GM21576 (cell line): ENCODE results near the gene RMDN2.
A peak's percentile ranks its signal among the peaks of the same experiment; 100 is the strongest.
"Not testable (repeated sequence)": the region's sequence is repeated elsewhere in the genome, so short reads cannot be mapped to it uniquely, and the experiment has no call there.

ENCODE experiments used
- ATAC-seq: cut with Tn5 transposase; IDR thresholded peaks from one replicate; pipeline ENCODE4 v1.9.1; 2021; ENCODE audit warnings: mild to moderate bottlenecking, moderate library complexity; ENCODE audit not compliant: unreplicated experiment

RMDN2 gene

DNA sequence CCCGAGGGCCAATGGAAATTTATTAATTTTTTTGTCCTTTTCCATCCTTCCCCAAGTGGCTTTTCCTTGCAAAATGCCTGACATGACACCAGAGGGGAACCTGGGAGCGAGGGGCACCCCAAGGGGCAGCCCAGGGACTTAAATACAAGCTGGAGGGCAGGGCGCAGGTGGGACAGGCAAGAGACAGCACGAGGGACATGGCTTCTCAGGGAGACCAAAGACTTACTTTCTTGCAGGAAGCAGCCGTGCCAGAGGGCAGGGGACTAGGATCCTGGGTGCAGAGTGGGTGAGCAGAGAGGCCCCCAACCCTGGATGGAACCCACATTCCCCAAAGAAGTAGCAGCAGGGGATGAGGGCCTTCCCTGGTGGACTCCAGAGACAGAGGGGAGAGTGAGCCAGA is 5.3 kb downstream of the RMDN2 start:
- ATAC-seq: not testable (repeated sequence)

DNA sequence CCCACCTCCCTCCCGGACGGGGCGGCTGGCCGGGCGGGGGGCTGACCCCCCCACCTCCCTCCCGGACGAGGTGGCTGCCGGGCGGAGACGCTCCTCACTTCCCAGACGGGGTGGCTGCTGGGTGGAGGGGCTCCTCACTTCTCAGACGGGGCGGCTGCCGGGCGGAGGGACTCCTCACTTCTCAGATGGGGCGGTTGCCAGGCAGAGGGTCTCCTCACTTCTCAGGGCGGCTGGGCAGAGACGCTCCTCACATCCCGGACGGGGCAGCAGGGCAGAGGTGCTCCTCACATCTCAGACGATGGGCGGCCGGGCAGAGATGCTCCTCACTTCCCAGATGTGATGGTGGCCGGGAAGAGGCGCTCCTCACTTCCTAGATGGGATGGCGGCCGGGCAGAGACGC is 7.8 kb downstream of the RMDN2 start:
- not testable (repeated sequence) for ATAC-seq

- peak; percentile 86 for ATAC-seq
Observed at GRCh38 chr2:37934591-37935513, 9.8 kb downstream of the RMDN2 start.

DNA sequence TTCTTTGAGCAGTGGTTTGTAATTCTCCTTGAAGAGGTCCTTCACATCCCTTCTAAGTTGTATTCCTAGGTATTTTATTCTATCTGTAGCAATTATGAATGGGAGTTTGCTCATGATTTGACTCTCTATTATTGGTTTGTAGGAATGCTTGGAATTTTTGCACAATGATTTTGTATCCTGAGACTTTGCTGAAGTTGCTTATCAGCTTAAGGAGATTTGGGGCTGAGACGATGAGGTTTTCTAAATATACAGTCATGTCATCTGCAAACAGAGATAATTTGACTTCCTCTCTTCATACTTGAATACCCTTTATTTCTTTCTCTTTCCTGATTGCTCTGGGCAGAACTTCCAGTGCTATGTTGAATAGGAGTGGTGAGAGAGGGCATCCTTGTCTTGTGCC is 12.5 kb downstream of the RMDN2 start:
- ATAC-seq: not testable (repeated sequence)

- not testable (repeated sequence) for ATAC-seq
Observed at GRCh38 chr2:37941267-37941666, 16.2 kb downstream of the RMDN2 start.

GRCh38 chr2:37944268-37944667 is 19.2 kb downstream of the RMDN2 start:
- ATAC-seq: no peak

GRCh38 chr2:37947306-37947705 is 22.2 kb downstream of the RMDN2 start:
- ATAC-seq: no peak

DNA sequence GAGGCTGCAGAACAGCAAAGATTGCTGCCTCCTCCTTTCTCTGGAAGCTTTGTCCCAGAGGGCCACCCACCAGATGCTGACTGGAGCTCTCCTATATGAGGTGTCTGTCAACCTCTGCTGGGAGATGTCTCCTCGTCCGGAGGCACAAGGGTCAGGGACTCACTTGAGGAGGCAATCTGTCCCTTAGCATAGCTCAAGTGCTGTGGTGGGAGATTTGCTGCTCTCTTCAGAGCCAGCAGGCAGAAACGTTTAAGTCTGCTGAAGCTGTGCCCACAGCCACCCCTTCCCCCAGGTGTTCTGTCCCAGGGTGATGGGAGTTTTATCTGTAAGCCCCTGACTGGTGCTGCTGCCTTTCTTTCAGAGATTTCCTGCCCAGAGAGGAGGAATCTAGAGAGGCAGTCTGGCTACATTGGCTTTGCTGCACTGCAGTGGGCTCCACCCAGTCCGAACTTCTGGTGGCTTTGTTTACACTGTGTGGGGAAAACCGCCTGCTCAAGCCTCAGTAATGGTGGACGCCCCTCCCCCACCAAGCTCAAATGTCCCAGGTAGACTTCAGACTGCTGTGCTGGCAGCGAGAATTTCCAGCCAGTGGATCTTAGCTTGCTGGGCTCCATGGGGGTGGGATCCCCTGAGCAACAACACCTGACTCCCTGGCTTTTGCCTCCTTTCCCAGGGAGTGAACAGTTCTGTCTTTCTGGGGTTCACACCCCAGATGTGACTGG is 37.1 kb downstream of the RMDN2 start:
- ATAC-seq: not testable (repeated sequence)

DNA sequence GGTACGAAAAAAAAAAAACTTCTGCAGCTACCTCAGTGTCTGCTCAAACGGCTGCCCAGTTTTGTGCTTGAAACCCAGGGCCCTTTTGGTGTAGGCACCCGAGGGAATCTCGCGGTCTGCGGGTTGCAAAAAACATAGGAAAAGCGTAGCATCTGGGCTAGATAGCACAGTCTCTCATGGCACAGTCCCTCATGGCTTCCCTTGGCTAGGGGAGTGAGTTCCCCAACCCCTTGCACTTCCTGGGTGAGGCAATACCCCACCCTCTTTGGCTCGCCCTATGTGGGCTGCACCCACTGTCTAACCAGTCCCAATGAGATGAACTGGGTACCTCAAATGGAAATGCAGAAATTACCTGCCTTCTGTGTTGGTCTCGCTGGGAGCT is 37.6 kb downstream of the RMDN2 start:
- ATAC-seq: not testable (repeated sequence)

DNA sequence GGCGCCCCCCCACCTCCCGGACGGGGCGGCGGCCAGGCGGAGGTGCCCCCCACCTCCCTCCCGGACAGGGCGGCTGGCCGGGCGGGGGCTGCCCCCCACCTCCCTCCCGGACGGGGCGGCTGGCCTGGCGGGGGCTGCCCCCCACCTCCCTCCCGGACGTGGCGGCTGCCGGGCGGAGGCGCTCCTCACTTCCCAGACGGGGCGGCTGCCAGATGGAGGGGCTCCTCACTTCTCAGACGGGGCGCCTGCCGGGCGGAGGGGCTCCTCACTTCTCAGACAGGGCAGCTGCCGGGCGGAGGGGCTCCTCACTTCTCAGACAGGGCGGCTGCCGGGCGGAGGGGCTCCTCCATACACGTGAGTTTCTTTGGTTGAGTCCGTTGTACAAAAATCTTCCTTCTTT is 38.8 kb downstream of the RMDN2 start:
- ATAC-seq: not testable (repeated sequence)

DNA sequence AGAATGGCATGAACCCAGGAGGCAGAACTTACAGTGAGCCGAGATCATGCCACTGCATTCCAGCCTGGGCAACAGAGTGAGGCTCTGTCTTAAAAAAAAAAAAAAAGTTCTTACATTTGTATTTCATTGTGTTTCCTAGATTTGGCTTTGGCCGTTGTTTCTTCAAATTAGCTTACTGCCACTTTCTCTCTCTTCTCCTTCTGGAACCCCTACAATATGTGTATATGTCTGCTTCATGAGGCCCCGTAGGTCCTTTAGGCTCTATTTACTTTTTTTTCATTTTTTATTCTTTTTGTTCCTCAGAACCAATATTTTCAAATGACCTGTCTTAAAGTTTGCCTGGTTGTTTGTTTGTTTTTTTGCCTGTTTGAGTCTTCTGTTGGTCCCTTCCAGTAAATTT is 41.2 kb downstream of the RMDN2 start:
- ATAC-seq: no peak

DNA sequence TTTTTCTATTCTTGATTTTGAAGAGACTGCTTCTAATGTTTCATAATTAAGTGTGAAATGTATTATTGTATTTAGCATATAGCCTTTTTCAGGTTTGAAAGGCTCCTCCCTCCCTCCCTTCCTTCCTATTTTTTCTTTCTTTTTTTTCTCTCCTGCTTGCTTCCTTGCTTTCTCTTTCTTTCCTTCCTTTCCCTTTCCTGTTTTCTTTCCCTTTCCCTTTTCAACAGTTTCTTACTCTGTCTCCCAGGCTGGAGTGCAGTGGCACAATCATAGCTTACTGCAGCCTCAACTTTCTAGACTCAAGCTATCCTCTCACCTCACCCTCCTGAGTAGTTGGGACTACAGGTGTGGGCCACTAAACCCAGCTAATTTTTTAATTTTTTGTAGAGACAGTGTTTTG is 44.6 kb downstream of the RMDN2 start:
- no peak for ATAC-seq

DNA sequence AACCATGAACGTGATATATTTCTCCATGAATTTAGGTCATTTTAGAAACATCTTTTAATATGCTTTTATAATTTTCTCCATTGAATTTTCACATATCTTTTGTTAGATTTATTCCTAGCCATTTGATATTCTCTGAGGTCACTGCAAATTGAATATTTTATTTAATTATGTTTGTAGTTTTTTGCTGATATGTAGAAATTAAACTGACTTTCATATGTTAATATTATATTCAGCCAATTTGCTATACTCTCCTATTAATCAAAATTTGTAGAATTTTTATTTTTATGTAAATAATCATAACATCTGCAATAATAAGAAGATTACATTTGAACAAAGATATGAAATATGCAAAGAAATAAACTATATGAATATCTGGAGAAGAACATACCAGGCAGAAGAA is 46.9 kb downstream of the RMDN2 start:
- no peak for ATAC-seq

- no peak for ATAC-seq
Observed at GRCh38 chr2:37973615-37974353, 48.7 kb downstream of the RMDN2 start.

GRCh38 chr2:37975808-37976207 is 50.7 kb downstream of the RMDN2 start:
- no peak for ATAC-seq

GRCh38 chr2:37976411-37976810 is 51.3 kb downstream of the RMDN2 start:
- no peak for ATAC-seq

DNA sequence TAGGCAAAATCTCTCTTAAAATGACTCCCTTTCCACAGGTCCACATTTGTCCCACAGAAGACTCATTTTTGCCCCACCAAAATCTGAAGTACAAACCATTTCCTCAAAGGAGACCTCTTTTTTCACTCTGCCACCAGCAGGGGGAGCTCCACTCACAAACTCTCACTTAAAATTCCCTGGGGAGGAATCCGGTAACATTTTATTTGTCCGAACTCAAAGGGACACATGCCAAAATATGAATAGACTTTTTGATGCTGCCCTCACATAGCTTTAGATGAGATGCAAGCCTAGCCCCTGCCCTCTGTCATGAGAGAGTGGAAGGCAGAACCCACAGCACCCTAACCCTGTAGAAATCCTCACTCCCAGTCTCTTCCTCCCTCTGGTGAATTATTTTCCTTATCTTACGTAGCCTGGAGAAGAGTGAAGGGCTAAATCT is 57.1 kb downstream of the RMDN2 start:
- no peak for ATAC-seq

DNA sequence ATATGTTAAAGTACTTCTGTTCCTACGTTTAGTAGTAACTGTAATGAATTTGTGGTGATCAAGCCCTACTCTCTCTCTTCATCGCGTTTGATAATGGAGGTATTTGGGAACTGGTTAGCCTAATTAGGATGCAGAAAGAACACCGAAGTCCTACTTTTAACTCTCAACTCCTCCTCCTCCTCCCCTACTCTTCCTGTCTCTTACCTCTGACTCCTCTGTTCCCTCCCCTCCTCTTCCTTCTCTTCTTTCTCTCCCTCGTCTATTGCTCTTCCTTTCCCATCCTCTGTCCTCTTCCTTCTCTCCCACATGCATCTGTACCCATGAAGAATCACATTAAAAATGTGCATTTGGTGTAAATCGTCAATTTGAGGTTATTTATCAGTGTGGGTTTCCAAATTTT is 57.8 kb downstream of the RMDN2 start:
- no peak for ATAC-seq

GRCh38 chr2:37983719-37984118 is 58.6 kb downstream of the RMDN2 start:
- no peak for ATAC-seq

DNA sequence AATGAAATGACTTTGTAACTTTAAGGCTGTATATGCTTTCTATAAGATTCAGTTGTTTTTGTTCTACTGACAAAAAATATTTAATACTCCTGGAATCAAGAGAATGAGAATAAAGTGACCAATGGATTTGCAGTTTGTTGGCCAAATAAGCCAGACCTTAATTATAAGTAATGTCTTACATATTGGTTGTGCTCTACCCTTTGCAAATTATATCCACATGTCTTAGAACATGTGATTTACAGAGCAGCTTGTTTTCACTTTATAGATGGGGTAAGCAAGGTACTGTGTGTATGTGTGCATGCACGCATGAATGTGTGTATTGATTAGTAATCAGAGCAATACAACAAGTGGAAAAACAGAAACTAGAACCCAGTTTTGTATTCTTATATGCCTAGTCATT is 59.1 kb downstream of the RMDN2 start:
- ATAC-seq: no peak

DNA sequence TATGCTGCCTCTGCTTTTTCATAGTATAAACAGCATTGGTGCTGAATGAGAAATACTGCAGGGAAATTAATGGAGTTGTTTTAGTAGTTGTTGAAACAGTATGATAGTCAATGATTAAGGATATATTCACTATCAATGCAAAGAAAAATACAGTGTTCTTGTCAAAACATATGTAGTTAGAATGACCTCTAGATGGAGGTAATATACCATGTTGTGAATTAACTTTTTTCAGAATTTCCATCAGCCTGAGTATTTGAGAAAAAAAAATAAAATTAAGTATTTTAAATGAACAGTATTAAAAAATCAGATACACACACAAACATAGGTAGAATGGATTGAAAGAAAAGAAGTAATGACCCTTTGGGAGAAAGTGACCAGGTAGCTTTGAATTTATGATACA is 59.5 kb downstream of the RMDN2 start:
- ATAC-seq: no peak
